Ishikawa (cell line): ENCODE measurements around the gene HOXC13.

Experiments
- CEBPB ChIP-seq: IDR thresholded peaks from 2 replicates; pipeline ENCODE4 v1.6.1; 2012
- CREB1 ChIP-seq: IDR thresholded peaks from 2 replicates; pipeline ENCODE4 v1.6.1; 2012; ENCODE audit warnings: low read depth
- EGR1 ChIP-seq: IDR thresholded peaks from 2 replicates; pipeline ENCODE4 v1.6.1; 2012
- EP300 ChIP-seq: IDR thresholded peaks from 2 replicates; pipeline ENCODE4 v1.6.1; 2012; ENCODE audit warnings: borderline replicate concordance
- FOXM1 ChIP-seq: IDR thresholded peaks from 2 replicates; pipeline ENCODE4 v1.6.1; 2012; ENCODE audit warnings: low read depth, borderline replicate concordance
- MAX ChIP-seq: IDR thresholded peaks from 2 replicates; pipeline ENCODE4 v1.6.1; 2012
- NFIC ChIP-seq: IDR thresholded peaks from 2 replicates; pipeline ENCODE4 v1.6.1; 2012
- RAD21 ChIP-seq: IDR thresholded peaks from 2 replicates; pipeline ENCODE4 v1.6.1; 2012; ENCODE audit warnings: low read depth
- REST ChIP-seq: IDR thresholded peaks from 2 replicates; pipeline ENCODE4 v1.6.1; 2012; ENCODE audit warnings: low read depth, mild to moderate bottlenecking
- TAF1 ChIP-seq: IDR thresholded peaks from 2 replicates; pipeline ENCODE4 v1.6.1; 2012; ENCODE audit warnings: low read depth, mild to moderate bottlenecking
- TCF12 ChIP-seq: IDR thresholded peaks from 2 replicates; pipeline ENCODE4 v1.6.1; 2012; ENCODE audit warnings: low read depth
- TEAD4 ChIP-seq: IDR thresholded peaks from 2 replicates; pipeline ENCODE4 v1.6.1; 2012
- USF1 ChIP-seq: IDR thresholded peaks from 2 replicates; pipeline ENCODE4 v1.6.1; 2012
- YY1 ChIP-seq: IDR thresholded peaks from 2 replicates; pipeline ENCODE4 v1.6.1; 2012; ENCODE audit warnings: low read depth
- ZBTB7A ChIP-seq: IDR thresholded peaks from 2 replicates; pipeline ENCODE4 v1.6.1; 2012; ENCODE audit warnings: low read depth

Gene HOXC13

GRCh38 chr12:53971129-53971528, 32.5 kb downstream of the HOXC13 start:
- TF ChIP-seq TCF12 (no peak), EGR1 (no peak), NFIC (no peak), TAF1 (no peak), EP300 (no peak), YY1 (no peak), MAX (no peak), CREB1 (no peak), CEBPB (no peak), REST (no peak), ZBTB7A (no peak), TEAD4 (no peak), USF1 (no peak), FOXM1 (no peak), RAD21 (no peak)

GRCh38 chr12:53971686-53972085, 33.1 kb downstream of the HOXC13 start:
- TF ChIP-seq ZBTB7A (no peak), CREB1 (no peak), USF1 (no peak), FOXM1 (no peak), TEAD4 (no peak), TAF1 (no peak), REST (no peak), NFIC (no peak), EP300 (no peak), EGR1 (no peak), YY1 (no peak), TCF12 (no peak)

DNA sequence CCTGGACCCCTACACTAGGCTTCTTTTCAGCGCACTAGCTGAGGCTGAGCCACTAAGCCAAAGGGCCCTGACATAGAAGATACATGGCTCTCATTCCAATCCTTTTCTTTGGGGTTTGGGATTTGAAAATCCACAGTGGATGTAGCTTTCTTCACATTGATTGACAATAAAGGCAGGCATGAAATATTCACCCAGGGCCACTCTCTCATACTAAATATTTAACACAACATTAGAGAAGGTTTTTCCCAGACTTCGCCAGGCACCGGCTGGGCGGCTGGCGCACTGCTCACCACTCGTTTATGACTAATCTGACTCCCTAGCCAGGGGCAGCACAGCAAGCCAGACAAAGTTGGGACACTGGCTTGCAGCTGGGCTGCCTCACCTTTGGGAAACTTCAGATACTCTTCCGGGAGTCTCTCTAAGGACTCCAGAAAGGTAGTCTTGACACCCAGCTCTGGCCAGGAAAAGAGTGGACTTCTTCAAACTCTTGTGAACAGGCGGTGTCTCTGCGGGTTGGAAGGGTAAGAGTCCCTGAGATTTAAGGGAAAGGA, 33.6 kb downstream of the HOXC13 start:
- TF ChIP-seq FOXM1 (no peak), CREB1 (no peak), MAX (no peak), CEBPB (no peak), TCF12 (no peak), EP300 (no peak), NFIC (no peak), YY1 (no peak), RAD21 (no peak), REST (no peak), ZBTB7A (no peak), EGR1 (no peak), USF1 (no peak), TEAD4 (no peak), TAF1 (no peak)

GRCh38 chr12:53972722-53973235, 34.1 kb downstream of the HOXC13 start, which contains the start of gene HOXC11:
Gene HOXC11 (plus strand): TSS chr12:53973126. CDS start chr12:53973242, 116 bp downstream.
- TF ChIP-seq FOXM1 = no peak
- TF ChIP-seq RAD21 = no peak
- TF ChIP-seq YY1 = no peak
- no peak for TF ChIP-seq CEBPB
- TF ChIP-seq MAX = no peak
- TF ChIP-seq EP300 = no peak
- TF ChIP-seq NFIC = no peak
- TF ChIP-seq EGR1 = no peak
- TF ChIP-seq TEAD4 = no peak
- no peak for TF ChIP-seq CREB1
